Loucy (cell line): ENCODE data around the gene SP2.

ENCODE experiments used
- CTCF ChIP-seq: fragments of 200-600 bp; sonication (generic); conservative IDR thresholded peaks from 2 replicates; pipeline ENCODE4 v1.5.1; 2014; ENCODE audit warnings: mild to moderate bottlenecking, antibody characterized with exemption, low read length
- EZH2phosphoT487 ChIP-seq: fragments of 200-600 bp; IDR thresholded peaks from 2 replicates; pipeline ENCODE4 v1.6.1; 2018; ENCODE audit warnings: antibody characterized with exemption, mild to moderate bottlenecking, moderate library complexity, borderline replicate concordance

GRCh38 chr17:47969930-47970724 is 74.1 kb downstream of the SP2 start:
- TF ChIP-seq CTCF, result no peak
- TF ChIP-seq EZH2phosphoT487, result no peak
